A549 (cell line): ENCODE results near the gene FBXO24. TPM values are rescaled to one million over a fixed set of nuclear protein-coding genes. Genes with fewer than 3 reads are reported as not detected.
A peak's percentile ranks its signal among the peaks of the same experiment; 100 is the strongest.
"Not testable (repeated sequence)": the region's sequence is repeated elsewhere in the genome, so short reads cannot be mapped to it uniquely, and the experiment has no call there.

Experiments
- ATAC-seq, 2 experiments: fragments of 200-7000 bp in 1 of 2; fragments of >200 bp in 1 of 2; cut with Nextera tagmentation in 1 of 2; cut with Tn5 transposase in 1 of 2; 3 replicates each; pipeline versions ENCODE4 v1.8.0 to v1.9.1; 2018 to 2020; ENCODE audit warnings: mild to moderate bottlenecking in 1 of 2, moderate library complexity in 1 of 2
- CTCF ChIA-PET: fragments of 300-600 bp; sonication (Branson Sonifier 250); formaldehyde crosslinking; extraction: SDS; loops from one replicate; lab custom pipeline; 2021; ENCODE audit warnings: antibody characterized with exemption, inconsistent platforms; lab: Yijun Ruan, JAX
- POLR2A ChIA-PET: fragments of 350-600 bp; formaldehyde crosslinking; extraction: SDS; loops from one replicate; lab custom pipeline; 2021; ENCODE audit warnings: antibody characterized with exemption, inconsistent platforms; lab: Yijun Ruan, JAX
- DNase-seq, 2 experiments: peaks; one replicate each; pipeline versions ENCODE4 v3.0.0 to v3.0.0-alpha.2; 2011 to 2016; ENCODE audit warnings: low read depth in 1 of 2, low spot score in 1 of 2
- FAIRE-seq: peaks from 2 replicates; lab custom pipeline; 2011; peaks lifted over from hg19 to GRCh38; lab: Jason Lieb, UNC
- H3K27ac ChIP-seq, 2 experiments: fragments of >200 bp; sonication (Bioruptor Twin); formaldehyde crosslinking; 3 replicates each; pipeline ENCODE4 v1.5.1; 2016 to 2017
- H3K4me1 ChIP-seq: fragments of >200 bp; sonication (Bioruptor Twin); formaldehyde crosslinking; 3 replicates; pipeline ENCODE4 v1.6.1; 2016
- H3K4me2 ChIP-seq: fragments of >200 bp; sonication (Bioruptor Twin); formaldehyde crosslinking; 3 replicates; pipeline ENCODE4 v1.6.1; 2016
- H3K4me3 ChIP-seq: fragments of >200 bp; sonication (Bioruptor Twin); formaldehyde crosslinking; 3 replicates; pipeline ENCODE4 v1.5.1; 2016
- H3K9me3 ChIP-seq: fragments of >200 bp; sonication (Bioruptor Twin); formaldehyde crosslinking; 3 replicates; pipeline ENCODE4 v1.6.1; 2016
- CHD2 ChIP-seq: fragments of 150-350 bp; IDR thresholded peaks from 2 replicates; pipeline ENCODE4 v1.6.1; 2014; ENCODE audit warnings: low read length; ENCODE audit not compliant: partially characterized antibody
- EHMT2 ChIP-seq: fragments of 200-600 bp; sonication (generic); IDR thresholded peaks from 2 replicates; pipeline ENCODE4 v1.6.1; 2016; ENCODE audit warnings: antibody characterized with exemption, low read depth, mild to moderate bottlenecking, moderate library complexity
- FOXS1 ChIP-seq: fragments of 250-450 bp; sonication (Bioruptor Pico); IDR thresholded peaks from 2 replicates; pipeline ENCODE4 v1.5.0; 2020; ENCODE audit warnings: mild to moderate bottlenecking, moderate library complexity
- HOXA7 ChIP-seq: fragments of 250-450 bp; sonication (Bioruptor Pico); IDR thresholded peaks from 2 replicates; pipeline ENCODE4 v1.5.0; 2020; ENCODE audit warnings: mild to moderate bottlenecking, moderate library complexity
- JUN ChIP-seq, 2 experiments: fragments of >200 bp; sonication (Bioruptor Twin); formaldehyde crosslinking; IDR thresholded peaks; 2 replicates in 1 of 2; 3 replicates in 1 of 2; pipeline ENCODE4 v1.6.1; 2016 to 2017
- MYC ChIP-seq: IDR thresholded peaks from 2 replicates; pipeline ENCODE4 v1.6.1; 2012; ENCODE audit warnings: mild to moderate bottlenecking, inconsistent platforms, low read length, improper control_type of control experiment, borderline replicate concordance
- POLR2A ChIP-seq: IDR thresholded peaks from 2 replicates; pipeline ENCODE4 v1.6.1; 2012; ENCODE audit warnings: mild to moderate bottlenecking, low read length
- RCOR1 ChIP-seq: fragments of 150-350 bp; IDR thresholded peaks from 2 replicates; pipeline ENCODE4 v1.6.1; 2014; ENCODE audit warnings: antibody characterized with exemption, low read length, low read depth
- RFX5 ChIP-seq: fragments of 450-650 bp; IDR thresholded peaks from 2 replicates; pipeline ENCODE4 v1.7.1; 2014; ENCODE audit warnings: antibody characterized with exemption, mild to moderate bottlenecking, moderate library complexity
- WGBS: methylation state at CpG from one replicate; pipeline ENCODE4 v1.1.6; 2017; ENCODE audit errors: missing lambda C conversion rate; 5-methylcytosine and 5-hydroxymethylcytosine counted together
- polyA minus RNA-seq: library from RNA; depleted of rRNA, polyadenylated mRNA; stranded (reverse); fragments of >200 nt; gene quantifications from 2 replicates; pipeline ENCODE4 v1.2.3, GENCODE V29; 2011; rRNA and poly(A)+ RNA removed
- polyA plus RNA-seq, 4 experiments: library from polyadenylated mRNA; depleted of rRNA in 3 of 4; stranded (reverse); fragments of >200 nt; fragmentation: RNase III in 1 of 4; extraction: RNeasy Plus Mini Kit Qiagen cat#74134 plus additional on column Dnase treatment in 1 of 4; gene quantifications; 2 replicates in 3 of 4; 3 replicates in 1 of 4; pipeline ENCODE4 v1.2.3, GENCODE V29; 2011 to 2017
- TF ChIP-seq, protein P1 (sequence below): fragments of 150-350 bp; IDR thresholded peaks from 2 replicates; pipeline ENCODE4 v1.6.1; 2014; ENCODE audit warnings: low read depth, mild to moderate bottlenecking, low read length
- TF ChIP-seq, protein P2 (sequence below): fragments of >200 bp; sonication (Bioruptor Twin); formaldehyde crosslinking; IDR thresholded peaks from 3 replicates; pipeline ENCODE4 v1.6.1; 2016
- TF ChIP-seq, protein P3 (sequence below): IDR thresholded peaks from 2 replicates; pipeline ENCODE4 v1.6.1; 2012
- TF ChIP-seq, protein P4 (sequence below): IDR thresholded peaks from 2 replicates; pipeline ENCODE4 v1.6.1; 2012; ENCODE audit warnings: low read depth, borderline replicate concordance

The FBXO24 gene, protein sequence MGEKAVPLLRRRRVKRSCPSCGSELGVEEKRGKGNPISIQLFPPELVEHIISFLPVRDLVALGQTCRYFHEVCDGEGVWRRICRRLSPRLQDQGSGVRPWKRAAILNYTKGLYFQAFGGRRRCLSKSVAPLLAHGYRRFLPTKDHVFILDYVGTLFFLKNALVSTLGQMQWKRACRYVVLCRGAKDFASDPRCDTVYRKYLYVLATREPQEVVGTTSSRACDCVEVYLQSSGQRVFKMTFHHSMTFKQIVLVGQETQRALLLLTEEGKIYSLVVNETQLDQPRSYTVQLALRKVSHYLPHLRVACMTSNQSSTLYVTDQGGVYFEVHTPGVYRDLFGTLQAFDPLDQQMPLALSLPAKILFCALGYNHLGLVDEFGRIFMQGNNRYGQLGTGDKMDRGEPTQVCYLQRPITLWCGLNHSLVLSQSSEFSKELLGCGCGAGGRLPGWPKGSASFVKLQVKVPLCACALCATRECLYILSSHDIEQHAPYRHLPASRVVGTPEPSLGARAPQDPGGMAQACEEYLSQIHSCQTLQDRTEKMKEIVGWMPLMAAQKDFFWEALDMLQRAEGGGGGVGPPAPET
- polyA plus RNA-seq (2011; rRNA removed) (0.36 and 0.52 TPM in 2 replicates), polyA plus RNA-seq (2017; fragmentation: RNase III; extraction: RNeasy Plus Mini Kit Qiagen cat#74134 plus additional on column Dnase treatment) (0.13 to 0.37 TPM (median 0.19 TPM) in 3 replicates), polyA minus RNA-seq (1.2 and 1.8 TPM in 2 replicates)
- polyA plus RNA-seq (2012; cell fraction: cytosol; rRNA removed), result 0.57 and 0.65 TPM in 2 replicates
- polyA plus RNA-seq (2012; cell fraction: nucleus; rRNA removed), result 1.1 and 1.4 TPM in 2 replicates

DNA sequence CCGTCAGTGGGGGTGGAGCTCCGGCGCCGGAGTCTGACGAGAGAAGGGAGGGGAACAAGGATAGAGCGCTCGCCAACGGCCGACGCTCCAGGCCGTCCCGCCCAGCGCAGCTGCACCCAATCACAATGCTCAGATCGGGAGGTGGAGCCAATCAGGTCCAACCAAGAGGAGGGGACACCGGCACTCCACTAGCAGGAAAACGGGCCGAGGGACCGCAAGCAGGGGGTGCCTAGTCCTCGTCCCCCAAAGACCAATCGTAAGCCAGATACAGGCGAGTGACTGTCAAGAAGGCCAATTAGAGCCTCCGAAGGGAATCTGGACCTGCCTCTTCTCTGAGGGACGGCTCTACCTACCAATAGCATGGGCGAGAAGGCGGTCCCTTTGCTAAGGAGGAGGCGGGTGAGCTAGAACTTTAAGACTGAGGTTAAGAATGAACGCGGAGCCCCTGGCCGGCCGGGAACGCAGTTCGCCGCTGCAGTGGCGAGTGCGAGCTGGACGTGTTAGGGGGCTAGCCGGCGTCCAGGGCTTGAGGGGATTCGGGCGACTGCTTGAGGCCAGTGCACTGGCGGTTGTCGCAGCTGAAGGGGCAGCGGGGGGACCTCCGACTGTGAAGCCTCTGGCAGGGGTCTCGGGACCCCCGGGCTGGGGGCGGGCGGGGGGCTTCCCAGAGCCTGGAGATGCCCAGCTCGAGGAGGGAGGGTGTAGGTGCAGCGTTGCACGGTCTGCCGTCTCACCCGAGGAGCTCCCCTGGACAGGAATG is at the start of gene FBXO24:
Gene FBXO24, plus strand, starts transcription at position 63 of the 760 bp plus-strand sequence. Its CDS starts 298 bp downstream, at position 361.
- TF ChIP-seq RCOR1 (no peak), POLR2A (peak; percentile 79), CHD2 (peak; percentile 41), FOXS1 (no peak), RFX5 (peak; percentile 83), EHMT2 (no peak), JUN (IDR thresholded peaks at IDR 0.05) (peak in 1 of 2 experiments; percentile 53; a peak in 2 of 5 replicates)
- TF ChIP-seq, protein P1, sequence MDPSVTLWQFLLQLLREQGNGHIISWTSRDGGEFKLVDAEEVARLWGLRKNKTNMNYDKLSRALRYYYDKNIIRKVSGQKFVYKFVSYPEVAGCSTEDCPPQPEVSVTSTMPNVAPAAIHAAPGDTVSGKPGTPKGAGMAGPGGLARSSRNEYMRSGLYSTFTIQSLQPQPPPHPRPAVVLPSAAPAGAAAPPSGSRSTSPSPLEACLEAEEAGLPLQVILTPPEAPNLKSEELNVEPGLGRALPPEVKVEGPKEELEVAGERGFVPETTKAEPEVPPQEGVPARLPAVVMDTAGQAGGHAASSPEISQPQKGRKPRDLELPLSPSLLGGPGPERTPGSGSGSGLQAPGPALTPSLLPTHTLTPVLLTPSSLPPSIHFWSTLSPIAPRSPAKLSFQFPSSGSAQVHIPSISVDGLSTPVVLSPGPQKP, result no peak
- TF ChIP-seq, protein P2, sequence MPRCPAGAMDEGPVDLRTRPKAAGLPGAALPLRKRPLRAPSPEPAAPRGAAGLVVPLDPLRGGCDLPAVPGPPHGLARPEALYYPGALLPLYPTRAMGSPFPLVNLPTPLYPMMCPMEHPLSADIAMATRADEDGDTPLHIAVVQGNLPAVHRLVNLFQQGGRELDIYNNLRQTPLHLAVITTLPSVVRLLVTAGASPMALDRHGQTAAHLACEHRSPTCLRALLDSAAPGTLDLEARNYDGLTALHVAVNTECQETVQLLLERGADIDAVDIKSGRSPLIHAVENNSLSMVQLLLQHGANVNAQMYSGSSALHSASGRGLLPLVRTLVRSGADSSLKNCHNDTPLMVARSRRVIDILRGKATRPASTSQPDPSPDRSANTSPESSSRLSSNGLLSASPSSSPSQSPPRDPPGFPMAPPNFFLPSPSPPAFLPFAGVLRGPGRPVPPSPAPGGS, result no peak
- TF ChIP-seq, protein P3, sequence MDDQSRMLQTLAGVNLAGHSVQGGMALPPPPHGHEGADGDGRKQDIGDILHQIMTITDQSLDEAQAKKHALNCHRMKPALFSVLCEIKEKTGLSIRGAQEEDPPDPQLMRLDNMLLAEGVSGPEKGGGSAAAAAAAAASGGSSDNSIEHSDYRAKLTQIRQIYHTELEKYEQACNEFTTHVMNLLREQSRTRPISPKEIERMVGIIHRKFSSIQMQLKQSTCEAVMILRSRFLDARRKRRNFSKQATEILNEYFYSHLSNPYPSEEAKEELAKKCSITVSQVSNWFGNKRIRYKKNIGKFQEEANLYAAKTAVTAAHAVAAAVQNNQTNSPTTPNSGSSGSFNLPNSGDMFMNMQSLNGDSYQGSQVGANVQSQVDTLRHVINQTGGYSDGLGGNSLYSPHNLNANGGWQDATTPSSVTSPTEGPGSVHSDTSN, result peak; percentile 100
- TF ChIP-seq, protein P4, sequence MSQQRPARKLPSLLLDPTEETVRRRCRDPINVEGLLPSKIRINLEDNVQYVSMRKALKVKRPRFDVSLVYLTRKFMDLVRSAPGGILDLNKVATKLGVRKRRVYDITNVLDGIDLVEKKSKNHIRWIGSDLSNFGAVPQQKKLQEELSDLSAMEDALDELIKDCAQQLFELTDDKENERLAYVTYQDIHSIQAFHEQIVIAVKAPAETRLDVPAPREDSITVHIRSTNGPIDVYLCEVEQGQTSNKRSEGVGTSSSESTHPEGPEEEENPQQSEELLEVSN, result 0 out of 2 replicates have a peak, but pooled peaks have one; percentile 43
- TF ChIP-seq, all 56 proteins: peak for 6
- peaks cover 15% of the 10 kb centered on the region for H3K4me1 ChIP-seq
- ChIA-PET CTCF (interaction anchor here (0.9 to 10.1 kb wide), 12 partner anchors 8 to 139 kb away, joined by 3 to 135 read pairs (median 4); partner anchors contain the start of gene POP7), POLR2A (interaction anchor here (0.5 to 2.4 kb wide), 38 partner anchors 10 to 558 kb away, joined by 3 to 28 read pairs (median 4); partner anchors contain the start of genes AGFG2, GNB2, MEPCE and MOSPD3)
- H3K9me3 ChIP-seq, result no peaks in the 10 kb centered on the region
- H3K4me3 ChIP-seq, result peak within 1 kb of the TSS; percentile 99
- DNase-seq (peak; percentile 100), FAIRE-seq (peak; percentile 99), ATAC-seq (peak; percentile 88 to 95)
- peak within 1 kb of the TSS; percentile 96 for H3K4me2 ChIP-seq
- 2% methylated on average over 34 of the region's 53 CpGs for WGBS
- H3K27ac ChIP-seq, result peak within 1 kb of the TSS; percentile 95 to 99

DNA sequence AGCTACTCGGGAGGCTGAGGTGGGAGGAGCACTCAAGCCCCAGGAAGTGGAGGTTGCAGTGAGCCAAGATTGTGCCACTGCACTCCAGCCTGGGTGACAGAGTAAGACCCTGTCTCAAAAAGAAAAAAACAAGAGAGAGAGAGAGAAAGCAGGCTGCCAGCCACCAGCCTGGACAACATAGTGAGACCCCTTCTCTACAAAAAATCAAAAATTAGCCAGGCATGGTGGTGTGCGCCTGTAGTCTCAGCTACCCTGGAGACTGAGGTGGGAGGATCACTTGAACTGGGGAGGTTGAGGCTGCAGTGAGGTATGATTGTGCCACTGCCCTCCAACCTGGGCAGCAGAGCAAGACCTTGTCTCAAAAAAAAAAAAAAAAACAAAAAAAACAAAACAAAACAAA is 49.4 kb upstream of the FBXO24 start:
- CTCF ChIA-PET, result interaction anchor here (0.6 to 4.4 kb wide), 4 partner anchors 23 to 39 kb away, joined by 3 to 24 read pairs (median 13); no protein-coding TSS in a partner anchor
- 84% methylated on average over 2 of the region's 2 CpGs for WGBS
- FAIRE-seq, H3K4me3 ChIP-seq, H3K4me2 ChIP-seq, ATAC-seq, H3K9me3 ChIP-seq, H3K27ac ChIP-seq, DNase-seq, POLR2A ChIA-PET: not testable (repeated sequence)
- H3K4me1 ChIP-seq, result peaks cover 20% of the 10 kb centered on the region

DNA sequence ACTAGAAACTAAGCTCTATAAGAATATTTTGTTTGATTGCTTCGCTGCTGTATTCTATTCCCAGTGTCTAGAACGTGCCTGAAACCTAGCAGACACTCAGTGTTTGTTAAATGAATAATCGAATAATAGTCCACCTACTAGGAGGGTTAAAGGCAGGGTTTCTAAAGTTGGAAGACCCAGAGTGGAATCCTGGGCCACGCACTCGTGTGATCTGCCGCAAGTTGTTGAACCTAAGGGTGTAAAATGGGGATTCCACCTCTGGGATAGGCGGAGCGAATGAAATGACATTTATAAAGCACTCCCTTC is 47.8 kb upstream of the FBXO24 start:
- no peak for DNase-seq
- H3K4me1 ChIP-seq, result peaks cover 33% of the 10 kb centered on the region
- ATAC-seq, result peak in 1 of 2 experiments; percentile 49; a peak in 4 of 6 replicates
- no peaks in the 10 kb centered on the region for H3K9me3 ChIP-seq
- 10% methylated on average over 8 of the region's 8 CpGs for whole genome bisulfite sequencing
- FAIRE-seq, result no peak
- TF ChIP-seq FOXS1, result no peak
- TF ChIP-seq HOXA7 (CRISPR knock-in tag), result no peak
- TF ChIP-seq MYC, result no peak
- peak overlapping the region; percentile 60 to 76; a peak in 5 of 6 replicates for H3K27ac ChIP-seq
- peak overlapping the region; percentile 100 for H3K4me2 ChIP-seq
- ChIA-PET CTCF (interaction anchor here (1.2 to 19.2 kb wide), 3 partner anchors 22 to 319 kb away, joined by 4 to 316 read pairs (median 4); no protein-coding TSS in a partner anchor), POLR2A (interaction anchor here (0.6 to 2.2 kb wide), 4 partner anchors 18 to 110 kb away, joined by 3 to 13 read pairs (median 6); partner anchors contain the start of genes FBXO24, LRCH4, NYAP1 and ZCWPW1)
- peak overlapping the region; percentile 45 for H3K4me3 ChIP-seq
